Measurements from ENCODE around the gene GCN1. TPM values are rescaled to one million over a fixed set of nuclear protein-coding genes. Genes with fewer than 3 reads are reported as not detected.

GCN1 gene
- total RNA-seq, 2 donors from 2014 or later, result 150 to 163 TPM

DNA sequence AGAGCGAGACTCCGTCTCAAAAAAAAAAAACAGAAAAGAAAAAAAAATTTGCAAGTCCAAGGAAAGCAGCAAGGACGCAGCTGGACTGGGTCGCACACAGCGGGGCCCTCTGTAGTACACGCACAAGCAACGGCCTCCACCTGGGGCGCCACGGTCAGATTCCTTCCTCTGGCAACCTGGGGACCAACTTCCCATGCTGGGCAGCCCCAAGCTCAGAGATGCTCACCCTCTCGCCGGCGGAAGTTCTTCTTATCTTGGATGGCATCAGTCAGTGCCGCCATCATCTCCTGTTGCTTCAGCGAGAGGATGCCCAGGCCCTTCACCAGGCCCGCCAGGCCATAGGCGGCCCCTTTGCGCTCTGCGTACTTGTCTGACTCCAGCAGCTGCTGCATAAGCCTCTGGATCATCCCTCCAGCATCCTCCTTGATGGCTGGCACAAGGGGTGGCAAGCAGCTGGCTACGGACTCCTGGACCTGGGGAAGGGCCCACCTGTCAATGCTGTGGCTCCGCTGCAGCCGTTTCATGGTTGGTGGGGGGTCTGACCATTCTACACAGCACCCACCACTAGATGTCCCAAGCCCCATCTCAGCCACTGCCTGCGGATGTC is 43.5 kb downstream of the GCN1 start:
- Mint-ChIP-seq H3K36me3 (ENCODE audit: low read depth) (peaks cover 5% of the 10 kb centered on the region), H3K27ac (no peak overlapping the region), H3K4me3 (no peak overlapping the region), H3K4me1 (no peaks in the 10 kb centered on the region), H3K27me3 (no peaks in the 10 kb centered on the region)
- DNase-seq (no peak), ATAC-seq (no peak)
- no peaks in the 10 kb centered on the region for H3K9me3 ChIP-seq (ENCODE audit: control insufficient read depth, low read length, poor library complexity, severe bottlenecking)

DNA sequence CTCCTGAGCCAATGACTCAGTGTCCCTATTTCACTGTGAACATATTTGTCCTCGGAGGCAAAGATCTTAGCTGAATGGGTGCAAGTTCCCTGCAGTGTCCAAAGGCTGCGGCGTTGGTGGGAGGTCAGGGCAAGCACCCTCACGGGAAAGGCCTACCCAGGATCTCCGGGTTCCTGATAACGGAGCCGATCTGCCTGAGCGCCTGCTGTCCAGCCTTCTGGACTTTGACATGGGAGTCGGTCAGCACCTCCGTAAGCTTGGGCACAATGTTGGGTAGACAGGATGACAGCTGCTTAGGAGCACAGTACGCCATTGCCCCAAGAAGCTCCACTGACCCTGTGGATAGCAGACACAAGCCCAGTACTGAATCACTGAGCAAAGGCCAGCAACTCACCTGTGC is 46.5 kb downstream of the GCN1 start:
- no peaks in the 10 kb centered on the region for H3K4me1 Mint-ChIP-seq
- no peaks in the 10 kb centered on the region for H3K27me3 Mint-ChIP-seq
- no peak overlapping the region for H3K4me3 Mint-ChIP-seq
- H3K27ac Mint-ChIP-seq, result peak overlapping the region; percentile 16
- DNase-seq, result no peak
- no peaks in the 10 kb centered on the region for H3K9me3 ChIP-seq (ENCODE audit: control insufficient read depth, low read length, poor library complexity, severe bottlenecking)
- no peak for ATAC-seq
- peaks cover 5% of the 10 kb centered on the region for H3K36me3 Mint-ChIP-seq (ENCODE audit: low read depth)

DNA sequence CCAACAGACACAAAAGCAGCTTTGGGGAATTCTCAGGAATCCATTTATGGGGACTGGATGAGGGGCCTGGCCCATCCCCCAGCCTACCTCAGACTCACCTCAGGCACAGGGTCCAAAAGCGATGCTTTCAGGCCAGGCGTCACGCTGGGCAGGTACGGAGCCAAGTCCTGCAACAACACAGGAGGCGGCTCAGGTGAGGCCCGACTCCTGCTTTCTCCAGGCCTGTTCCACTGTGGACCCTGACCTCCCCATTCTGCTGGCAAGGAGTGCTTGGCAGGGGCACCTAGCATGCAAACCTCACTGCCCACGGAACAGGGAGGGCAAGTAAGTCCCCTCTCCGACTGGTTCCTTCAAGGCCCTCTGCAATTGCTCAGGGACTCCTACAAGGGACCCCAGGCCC is 49.4 kb downstream of the GCN1 start:
- Mint-ChIP-seq H3K27ac (no peak overlapping the region), H3K4me1 (peaks cover 2% of the 10 kb centered on the region), H3K27me3 (no peaks in the 10 kb centered on the region), H3K4me3 (no peak overlapping the region), H3K36me3 (ENCODE audit: low read depth) (peaks cover 11% of the 10 kb centered on the region)
- ATAC-seq, result no peak
- no peak for DNase-seq
- H3K9me3 ChIP-seq (ENCODE audit: control insufficient read depth, low read length, poor library complexity, severe bottlenecking), result no peaks in the 10 kb centered on the region

DNA sequence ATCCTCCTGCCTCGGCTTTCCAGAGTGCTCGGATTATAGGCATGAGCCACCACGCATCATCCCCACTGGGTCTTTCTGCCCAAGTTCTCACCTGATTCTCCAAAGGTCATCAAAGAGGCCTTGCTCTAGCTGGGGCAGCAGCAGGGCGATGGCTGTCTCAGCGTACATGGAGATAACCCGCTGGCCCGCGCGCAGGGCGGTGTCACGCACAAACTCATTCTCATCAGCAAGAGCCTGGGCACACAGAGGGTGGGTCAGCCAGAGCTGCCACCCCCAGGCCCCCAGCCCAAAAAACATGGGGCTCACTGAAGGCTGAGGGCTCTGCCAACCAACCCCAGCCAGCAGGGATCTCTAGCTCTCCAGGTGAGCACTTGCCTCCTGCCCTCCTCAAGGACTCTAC is 50.3 kb downstream of the GCN1 start:
- DNase-seq, result no peak
- peaks cover 15% of the 10 kb centered on the region for H3K36me3 Mint-ChIP-seq (ENCODE audit: low read depth)
- no peak for ATAC-seq
- no peak overlapping the region for H3K4me3 Mint-ChIP-seq
- H3K27ac Mint-ChIP-seq, result no peak overlapping the region
- H3K4me1 Mint-ChIP-seq, result peaks cover 2% of the 10 kb centered on the region
- no peaks in the 10 kb centered on the region for H3K27me3 Mint-ChIP-seq
- H3K9me3 ChIP-seq (ENCODE audit: control insufficient read depth, low read length, poor library complexity, severe bottlenecking), result no peaks in the 10 kb centered on the region

DNA sequence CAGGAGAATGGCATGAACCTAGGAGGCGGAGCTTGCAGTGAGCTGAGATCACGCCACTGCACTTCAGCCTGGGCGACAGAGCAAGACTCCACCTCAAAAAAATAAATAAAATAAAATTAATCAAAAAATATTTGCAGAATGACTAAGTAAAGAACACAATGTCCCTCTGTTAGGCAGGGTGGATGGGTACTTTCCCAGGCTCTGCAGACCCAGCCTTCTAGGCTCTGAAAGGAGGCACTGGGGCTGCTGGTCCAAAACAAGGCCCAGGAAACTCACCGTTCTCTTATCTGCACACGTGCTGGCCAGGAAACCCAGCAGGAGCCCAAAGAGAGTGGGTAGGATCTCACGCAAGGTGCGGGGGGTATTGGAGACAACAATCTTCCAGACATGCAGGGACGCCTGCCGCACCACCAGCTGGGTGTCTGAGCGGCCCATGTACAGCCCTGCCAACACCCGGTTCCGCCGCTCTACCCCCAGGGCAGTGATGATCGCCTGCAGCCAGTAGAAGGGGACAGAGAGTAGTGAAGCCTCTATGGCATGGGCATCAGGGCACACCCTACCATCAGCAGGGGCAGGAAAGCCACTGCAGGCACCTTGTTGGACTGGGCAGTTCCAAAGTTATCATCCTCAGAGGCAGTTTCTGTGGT is 52.2 kb downstream of the GCN1 start:
- no peaks in the 10 kb centered on the region for H3K27me3 Mint-ChIP-seq
- no peak for DNase-seq
- H3K27ac Mint-ChIP-seq, result no peak overlapping the region
- no peak overlapping the region for H3K4me3 Mint-ChIP-seq
- H3K36me3 Mint-ChIP-seq (ENCODE audit: low read depth), result peaks cover 16% of the 10 kb centered on the region
- H3K4me1 Mint-ChIP-seq, result peaks cover 2% of the 10 kb centered on the region
- no peaks in the 10 kb centered on the region for H3K9me3 ChIP-seq (ENCODE audit: control insufficient read depth, low read length, poor library complexity, severe bottlenecking)
- no peak for ATAC-seq

DNA sequence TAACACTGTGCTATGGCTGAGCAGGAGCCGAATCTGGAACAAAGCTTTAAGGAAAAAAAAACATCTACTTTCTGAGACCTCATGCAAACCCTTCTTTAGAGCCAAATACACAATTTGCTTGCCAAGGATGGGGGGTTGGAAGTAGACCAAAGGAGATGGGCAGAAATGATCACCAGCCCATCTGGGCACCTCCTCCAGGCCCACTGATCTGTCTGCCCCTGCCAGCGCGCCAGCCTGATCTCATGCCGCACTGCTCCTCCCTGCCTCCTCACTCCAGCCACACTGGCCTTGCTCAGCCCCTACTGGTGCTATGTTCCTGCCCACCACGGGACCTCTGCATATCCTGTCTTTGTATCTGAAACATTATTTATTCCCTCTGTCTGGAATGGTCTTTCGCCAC is 53.2 kb downstream of the GCN1 start:
- no peaks in the 10 kb centered on the region for H3K27me3 Mint-ChIP-seq
- DNase-seq, result no peak
- no peak overlapping the region for H3K27ac Mint-ChIP-seq
- peaks cover 14% of the 10 kb centered on the region for H3K36me3 Mint-ChIP-seq (ENCODE audit: low read depth)
- H3K4me1 Mint-ChIP-seq, result peaks cover 2% of the 10 kb centered on the region
- H3K9me3 ChIP-seq (ENCODE audit: control insufficient read depth, low read length, poor library complexity, severe bottlenecking), result no peaks in the 10 kb centered on the region
- no peak for ATAC-seq
- H3K4me3 Mint-ChIP-seq, result no peak overlapping the region

DNA sequence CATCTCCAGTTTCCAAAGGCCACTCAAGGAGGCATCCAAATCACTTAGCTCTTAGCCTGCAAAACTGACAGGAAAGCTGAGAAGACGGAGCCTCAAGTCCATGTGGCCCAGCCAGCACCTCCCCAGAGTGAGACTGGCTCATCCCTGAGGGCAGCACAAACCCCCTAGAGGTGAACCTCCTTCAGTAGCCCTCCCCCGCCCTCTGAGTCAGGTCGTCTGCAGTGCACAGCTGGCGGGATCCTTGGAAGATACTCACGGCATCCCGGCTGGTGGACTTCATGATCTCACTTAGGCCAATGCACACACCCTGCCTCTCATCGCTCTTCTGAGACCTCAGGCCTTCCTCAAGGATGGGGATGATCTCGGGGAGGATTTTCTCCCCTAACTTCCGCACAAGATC is 53.9 kb downstream of the GCN1 start:
- Mint-ChIP-seq H3K27ac (no peak overlapping the region), H3K36me3 (ENCODE audit: low read depth) (peaks cover 14% of the 10 kb centered on the region)

DNA sequence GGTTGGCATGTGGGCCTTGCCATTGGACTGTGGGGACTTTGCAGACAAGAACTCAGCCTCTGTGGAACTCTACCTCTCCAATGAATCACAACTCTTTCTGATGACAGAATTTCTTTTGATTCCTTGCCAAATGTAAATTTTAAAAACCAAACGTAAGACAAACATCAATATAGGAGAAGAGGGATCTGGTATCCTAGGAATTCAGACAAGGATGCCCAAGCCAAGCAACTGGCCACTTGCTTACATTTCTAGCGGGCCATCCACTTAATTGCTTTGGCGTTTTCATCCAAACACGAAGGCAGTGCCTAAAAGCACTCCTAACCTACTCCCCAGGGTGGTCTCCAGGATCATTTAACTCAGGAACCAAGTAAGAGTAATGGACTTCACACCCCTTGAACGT is 54.6 kb downstream of the GCN1 start:
- DNase-seq (no peak), ATAC-seq (no peak)
- no peaks in the 10 kb centered on the region for H3K9me3 ChIP-seq (ENCODE audit: control insufficient read depth, low read length, poor library complexity, severe bottlenecking)
- peaks cover 14% of the 10 kb centered on the region for H3K36me3 Mint-ChIP-seq (ENCODE audit: low read depth)
- no peak overlapping the region for H3K27ac Mint-ChIP-seq
- no peaks in the 10 kb centered on the region for H3K27me3 Mint-ChIP-seq
- H3K4me3 Mint-ChIP-seq, result no peak overlapping the region
- peaks cover 2% of the 10 kb centered on the region for H3K4me1 Mint-ChIP-seq

More for the DNA sequence above, 53.9 kb downstream of the GCN1 start:
- Mint-ChIP-seq H3K4me1 (peaks cover 2% of the 10 kb centered on the region), H3K4me3 (no peak overlapping the region), H3K27me3 (no peaks in the 10 kb centered on the region)
- DNase-seq (no peak), ATAC-seq (no peak)
- H3K9me3 ChIP-seq (ENCODE audit: control insufficient read depth, low read length, poor library complexity, severe bottlenecking), result no peaks in the 10 kb centered on the region

DNA sequence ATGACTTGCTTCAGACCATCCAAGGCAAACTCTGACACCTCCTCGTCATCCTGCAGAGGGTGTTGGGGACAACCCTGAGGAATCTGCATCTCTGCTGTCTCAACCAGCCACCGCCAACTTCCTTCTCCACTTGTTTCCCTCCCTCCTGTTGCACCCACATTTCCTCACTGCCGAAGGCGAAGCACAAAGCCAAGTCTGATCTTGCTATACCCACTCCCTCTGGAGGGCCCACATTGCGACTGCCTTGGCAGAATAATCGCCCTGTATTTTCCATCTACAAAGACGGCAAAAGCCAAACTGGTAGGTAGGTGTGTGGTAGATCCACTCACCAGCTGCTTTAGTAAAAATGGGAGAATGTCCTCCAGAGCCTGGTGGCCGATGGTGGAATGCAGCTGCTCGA is 56.1 kb downstream of the GCN1 start:
- no peak for ATAC-seq

DNA sequence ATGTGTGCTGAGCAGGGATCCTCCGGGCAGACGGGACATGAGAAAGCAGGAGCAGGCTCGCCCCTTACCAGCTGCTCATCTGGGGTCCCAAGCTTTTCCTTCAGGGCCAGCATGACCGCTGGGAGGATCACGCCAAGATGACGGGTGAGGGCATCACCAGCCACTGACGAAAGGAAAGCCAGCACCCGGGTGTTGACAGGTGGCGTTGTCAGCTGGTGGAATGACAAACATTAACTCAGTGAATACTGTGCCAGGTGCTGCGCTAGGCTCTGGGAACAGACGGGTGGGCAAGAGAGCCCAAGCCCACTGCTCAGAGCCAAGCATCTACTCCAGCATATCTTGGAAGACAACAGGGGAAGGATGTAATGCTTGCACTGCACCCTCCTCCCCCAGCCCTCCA is 56.7 kb downstream of the GCN1 start:
- Mint-ChIP-seq H3K4me3 (no peak overlapping the region), H3K4me1 (peaks cover 2% of the 10 kb centered on the region), H3K27me3 (no peaks in the 10 kb centered on the region), H3K27ac (no peak overlapping the region), H3K36me3 (ENCODE audit: low read depth) (peaks cover 14% of the 10 kb centered on the region)
- no peaks in the 10 kb centered on the region for H3K9me3 ChIP-seq (ENCODE audit: control insufficient read depth, low read length, poor library complexity, severe bottlenecking)
- DNase-seq, result no peak
- no peak for ATAC-seq

More for the DNA sequence above, 56.1 kb downstream of the GCN1 start:
- no peaks in the 10 kb centered on the region for H3K27me3 Mint-ChIP-seq
- peaks cover 2% of the 10 kb centered on the region for H3K4me1 Mint-ChIP-seq
- DNase-seq, result no peak
- no peak overlapping the region for H3K4me3 Mint-ChIP-seq
- H3K36me3 Mint-ChIP-seq (ENCODE audit: low read depth), result peaks cover 14% of the 10 kb centered on the region
- H3K9me3 ChIP-seq (ENCODE audit: control insufficient read depth, low read length, poor library complexity, severe bottlenecking), result no peaks in the 10 kb centered on the region
- no peak overlapping the region for H3K27ac Mint-ChIP-seq

DNA sequence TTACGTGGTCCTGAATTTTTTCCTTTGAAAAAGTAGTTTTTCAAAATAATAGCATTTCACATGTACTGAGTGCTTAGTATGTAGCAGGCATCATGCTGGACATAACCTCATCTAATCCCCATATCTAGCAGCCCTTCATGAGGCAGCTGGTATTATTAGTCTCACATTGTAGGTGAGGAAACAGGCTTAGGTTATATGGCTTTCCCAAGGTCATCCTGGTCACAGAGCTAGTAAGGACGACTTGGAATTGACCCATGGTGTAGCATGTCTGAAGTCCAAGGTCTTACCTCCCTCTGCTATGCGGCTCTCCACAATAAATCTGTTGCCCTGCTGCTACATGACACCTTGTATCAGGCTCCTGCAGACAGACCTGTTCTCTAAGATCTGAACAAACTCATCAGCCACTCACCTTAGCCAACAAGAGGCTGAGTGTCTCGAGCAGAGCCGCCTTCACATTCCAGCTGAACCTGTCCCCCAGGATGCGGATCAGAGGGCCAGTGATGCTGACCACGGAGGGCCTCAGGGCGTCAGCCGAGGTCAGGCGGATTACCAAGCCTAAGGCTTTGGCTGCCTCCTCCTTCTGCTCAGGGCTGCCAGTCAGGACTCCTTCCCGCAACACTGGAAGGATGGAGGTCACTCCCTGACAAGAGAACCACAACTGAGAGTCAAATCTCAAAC is 58.3 kb downstream of the GCN1 start:
- H3K4me1 Mint-ChIP-seq, result peaks cover 2% of the 10 kb centered on the region
- H3K27me3 Mint-ChIP-seq, result no peaks in the 10 kb centered on the region
- H3K9me3 ChIP-seq (ENCODE audit: control insufficient read depth, low read length, poor library complexity, severe bottlenecking), result no peaks in the 10 kb centered on the region
- ATAC-seq (no peak), DNase-seq (no peak)
- peaks cover 10% of the 10 kb centered on the region for H3K36me3 Mint-ChIP-seq (ENCODE audit: low read depth)
- H3K4me3 Mint-ChIP-seq, result no peak overlapping the region
- no peak overlapping the region for H3K27ac Mint-ChIP-seq

DNA sequence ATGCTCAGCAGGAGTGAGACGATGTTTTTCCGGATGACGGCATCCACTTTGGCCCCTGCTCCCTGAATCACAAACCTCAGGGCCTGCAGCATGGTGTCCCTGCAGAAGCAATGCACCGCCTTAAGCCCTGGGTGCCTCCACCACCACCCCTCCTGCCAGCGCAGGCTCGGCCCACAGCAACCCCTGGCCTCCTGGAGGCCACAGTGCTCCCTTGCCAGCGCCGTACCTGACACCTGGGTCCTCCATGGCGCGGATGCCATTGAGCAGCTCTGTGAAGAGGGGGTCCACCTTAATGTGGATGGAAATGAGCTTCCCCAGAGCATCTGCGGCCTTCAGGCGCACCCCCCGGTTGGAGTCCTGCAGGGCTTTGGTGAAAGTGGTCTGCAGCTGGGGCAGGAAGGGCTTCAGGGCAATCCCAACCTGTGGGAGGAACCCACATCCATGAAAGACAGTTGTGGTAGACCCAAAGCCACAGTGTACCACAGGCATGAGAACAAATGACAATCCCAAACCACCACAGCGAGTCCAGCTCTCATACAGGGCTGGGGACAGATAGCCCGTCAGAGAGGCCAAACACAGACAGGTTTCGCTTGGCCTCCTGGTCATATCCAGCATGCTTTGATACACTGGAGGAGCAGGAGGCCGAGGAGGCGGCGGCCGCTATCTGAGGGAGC is 60.1 kb downstream of the GCN1 start:
- no peak for DNase-seq
- H3K27me3 Mint-ChIP-seq, result no peaks in the 10 kb centered on the region
- peaks cover 4% of the 10 kb centered on the region for H3K4me1 Mint-ChIP-seq
- H3K9me3 ChIP-seq (ENCODE audit: control insufficient read depth, low read length, poor library complexity, severe bottlenecking), result no peaks in the 10 kb centered on the region
- no peak overlapping the region for H3K4me3 Mint-ChIP-seq
- ATAC-seq, result no peak
- peak overlapping the region; percentile 24 for H3K27ac Mint-ChIP-seq
- H3K36me3 Mint-ChIP-seq (ENCODE audit: low read depth), result peaks cover 8% of the 10 kb centered on the region

DNA sequence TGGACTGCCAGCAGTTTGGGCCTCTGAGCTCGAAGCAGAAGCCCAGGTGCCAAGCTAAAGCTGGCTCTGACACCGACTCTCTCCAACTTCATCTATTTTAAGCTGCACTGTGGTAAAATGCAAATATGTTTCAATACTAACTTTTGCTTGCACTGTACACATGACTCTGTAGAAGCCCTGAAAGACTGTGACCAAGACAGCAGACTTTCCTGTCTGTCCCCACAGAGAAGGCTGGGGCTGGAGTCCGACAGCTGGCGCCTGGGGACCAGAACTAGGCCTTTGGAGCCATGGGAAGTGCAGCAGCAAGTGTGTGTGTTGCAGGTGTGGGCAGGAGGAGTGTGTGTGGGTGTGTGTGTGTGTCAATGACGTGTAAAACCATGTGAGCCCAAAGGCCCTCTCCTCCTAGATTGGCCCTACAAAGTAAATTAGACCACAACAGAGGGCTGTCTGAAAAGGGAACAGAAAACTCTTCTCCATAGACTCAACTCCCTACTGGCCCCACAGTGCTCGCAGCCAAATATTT is 61.6 kb downstream of the GCN1 start:
- Mint-ChIP-seq H3K36me3 (ENCODE audit: low read depth) (peaks cover 6% of the 10 kb centered on the region), H3K4me3 (no peak overlapping the region), H3K4me1 (peaks cover 4% of the 10 kb centered on the region), H3K27me3 (no peaks in the 10 kb centered on the region), H3K27ac (no peak overlapping the region)
- DNase-seq (no peak), ATAC-seq (peak; percentile 46)
- H3K9me3 ChIP-seq (ENCODE audit: control insufficient read depth, low read length, poor library complexity, severe bottlenecking), result no peaks in the 10 kb centered on the region

All from T-helper 17 cell (primary cell).